Measurements from ENCODE around the gene HOMER3. TPM values are rescaled to one million over a fixed set of nuclear protein-coding genes. Genes with fewer than 3 reads are reported as not detected.

HOMER3 gene
- total RNA-seq, 8 experiments from 2014 or later: 9.0 to 40.0 (median 14.6) TPM

- peaks cover 5 to 9% of the 10 kb centered on the region in 2 donors for H3K4me1 ChIP-seq (replicated peaks in 1 of 2)
- no peak overlapping the region for H3K27ac ChIP-seq
- in situ Hi-C loops (cut with MboI; ENCODE audit: low pct_unique_long_range_greater_than_20kb in 2 of 9, low sequenced_read_pairs in 9 of 9, unreplicated experiment in 9 of 9): no loop called here
- no CpG with 5 or more reads among the region's 18 CpGs for WGBS, 10 experiments
- ATAC-seq (replicated peaks in 6 of 8): no peak
- peak overlapping the region; percentile 70 to 95 (median 88) for H3K4me3 ChIP-seq
Measured at GRCh38 chr19:18893587-18894253, 47.3 kb downstream of the HOMER3 start.

- 20 to 100% (median 71%) methylated on average over 1 to 6 of the region's 10 CpGs; no CpG with 5 or more reads in 3 of the 10 experiments for WGBS, 10 experiments
- ATAC-seq (replicated peaks in 6 of 8): no peak
- H3K4me3 ChIP-seq: no peak overlapping the region
- in situ Hi-C loops (cut with MboI; ENCODE audit: low pct_unique_long_range_greater_than_20kb in 2 of 9, low sequenced_read_pairs in 9 of 9, unreplicated experiment in 9 of 9): no loop called here
- no peak overlapping the region for H3K27ac ChIP-seq
- H3K4me1 ChIP-seq (replicated peaks in 1 of 2): peaks cover 5 to 9% of the 10 kb centered on the region in 2 donors
Measured at GRCh38 chr19:18889949-18890745, 50.9 kb downstream of the HOMER3 start.

GRCh38 chr19:18886972-18887371, 54.0 kb downstream of the HOMER3 start:
- no peak overlapping the region for H3K4me3 ChIP-seq
- in situ Hi-C loops (cut with MboI; ENCODE audit: low pct_unique_long_range_greater_than_20kb in 2 of 9, low sequenced_read_pairs in 9 of 9, unreplicated experiment in 9 of 9): no loop called here
- H3K4me1 ChIP-seq (replicated peaks in 1 of 2): no peaks in the 10 kb centered on the region
- no peak overlapping the region for H3K27ac ChIP-seq
- 30 to 100% (median 79%) methylated on average over 1 to 4 of the region's 4 CpGs; no CpG with 5 or more reads in 4 of the 10 experiments for WGBS, 10 experiments
- ATAC-seq (replicated peaks in 6 of 8): no peak

DNA sequence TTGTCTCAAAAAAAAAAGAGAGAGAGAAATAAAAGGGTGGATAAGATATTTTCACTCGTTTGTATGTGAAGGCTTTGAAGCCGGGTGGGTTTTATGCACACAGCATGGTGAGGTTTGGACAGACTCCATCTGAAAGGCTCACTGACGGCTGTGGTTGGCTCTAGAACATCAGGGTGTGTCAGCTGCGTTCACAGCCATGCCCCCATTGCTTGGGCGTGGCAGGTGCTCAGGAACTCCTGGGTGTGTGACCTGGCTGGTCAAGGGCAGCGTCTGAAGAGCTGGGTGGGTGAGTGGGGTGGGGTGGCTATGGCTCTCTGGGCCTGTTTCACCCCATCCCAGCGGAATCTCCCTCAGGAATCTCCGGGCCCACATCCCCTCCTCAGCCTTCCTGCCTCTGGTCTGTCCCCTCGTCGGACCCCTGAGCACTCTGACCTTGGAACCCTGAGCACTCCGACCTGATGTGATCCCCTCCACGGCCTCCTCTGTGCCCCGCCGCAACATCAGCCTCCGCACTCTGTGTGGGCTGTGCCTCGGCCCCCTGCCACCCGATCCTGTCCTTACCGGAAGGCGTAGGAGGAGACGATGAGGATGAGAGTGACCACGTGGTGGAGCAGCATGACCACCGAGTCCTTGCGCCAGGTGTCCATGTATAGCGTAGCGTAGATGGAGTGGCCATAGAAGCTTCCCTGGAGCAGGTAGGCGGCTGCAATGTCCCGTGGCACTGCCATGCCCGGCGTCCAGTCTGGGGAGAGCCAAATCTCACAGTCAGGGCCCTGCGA, 57.3 kb downstream of the HOMER3 start:
- 0 to 100% (median 90%) methylated on average over 1 to 12 of the region's 30 CpGs; no CpG with 5 or more reads in 3 of the 10 experiments for WGBS, 10 experiments
- ATAC-seq (replicated peaks in 6 of 8): peak in 2 of 8 experiments; percentile 8 to 12
- no peaks in the 10 kb centered on the region for H3K4me1 ChIP-seq (replicated peaks in 1 of 2)
- H3K27ac ChIP-seq: no peak overlapping the region
- in situ Hi-C loops (cut with MboI; ENCODE audit: low pct_unique_long_range_greater_than_20kb in 2 of 9, low sequenced_read_pairs in 9 of 9, unreplicated experiment in 9 of 9): no loop called here
- H3K4me3 ChIP-seq: no peak overlapping the region

GRCh38 chr19:18881491-18881890, 59.5 kb downstream of the HOMER3 start:
- in situ Hi-C loops (cut with MboI; ENCODE audit: low pct_unique_long_range_greater_than_20kb in 2 of 9, low sequenced_read_pairs in 9 of 9, unreplicated experiment in 9 of 9): no loop called here
- WGBS, 10 experiments: 67 to 100% (median 87%) methylated on average over 1 to 6 of the region's 7 CpGs; no CpG with 5 or more reads in 3 of the 10 experiments
- Histone ChIP-seq H3K27ac (no peak overlapping the region), H3K4me3 (no peak overlapping the region), H3K4me1 (replicated peaks in 1 of 2) (no peaks in the 10 kb centered on the region)
- ATAC-seq (replicated peaks in 6 of 8): no peak

- H3K4me1 ChIP-seq (replicated peaks in 1 of 2): no peaks in the 10 kb centered on the region
- no CpG with 5 or more reads among the region's 13 CpGs for WGBS, 10 experiments
- no peak overlapping the region for H3K4me3 ChIP-seq
- peak; percentile 17 to 74 (median 47) for ATAC-seq (replicated peaks in 6 of 8)
- H3K27ac ChIP-seq: no peak overlapping the region
- in situ Hi-C loops (cut with MboI; ENCODE audit: low pct_unique_long_range_greater_than_20kb in 2 of 9, low sequenced_read_pairs in 9 of 9, unreplicated experiment in 9 of 9): no loop called here
Measured at GRCh38 chr19:18879579-18880373, 61.2 kb downstream of the HOMER3 start.

Other genes starting within 250 kb of the HOMER3 start
- 1 to 10 TPM in 1 of 8 experiments, under 1 TPM in 4, not detected in 3; 0.05 to 1.1 (median 0.29) TPM for gene COMP, start 149.9 kb downstream of the HOMER3 start, total RNA-seq
- 10 to 100 TPM; 19.0 to 61.6 (median 28.9) TPM for gene UPF1, start 109.3 kb downstream of the HOMER3 start, total RNA-seq
- gene CERS1, start 45.1 kb downstream of the HOMER3 start, total RNA-seq: 10 to 100 TPM in 5 of 8 experiments, 1 to 10 TPM in 3; 1.2 to 42.1 (median 14.2) TPM
- gene COPE, start 21.8 kb downstream of the HOMER3 start, total RNA-seq: 100 to 1,000 TPM; 151 to 208 (median 173) TPM
- 10 to 100 TPM; 52.7 to 95.5 (median 67.7) TPM for gene DDX49, start 21.5 kb downstream of the HOMER3 start, total RNA-seq
- gene SUGP2, start 92.3 kb upstream of the HOMER3 start, total RNA-seq: 100 to 1,000 TPM in 2 of 8 experiments, 10 to 100 TPM in 6; 36.4 to 126 (median 63.2) TPM
- 10 to 100 TPM; 23.0 to 44.6 (median 30.3) TPM for gene ARMC6, start 92.4 kb upstream of the HOMER3 start, total RNA-seq
- gene SLC25A42, start 122.8 kb upstream of the HOMER3 start, total RNA-seq: 10 to 100 TPM in 1 of 8 experiments, 1 to 10 TPM in 7; 3.8 to 15.6 (median 7.9) TPM
- 10 to 100 TPM; 12.7 to 34.7 (median 17.6) TPM for gene TMEM161A, start 197.3 kb upstream of the HOMER3 start, total RNA-seq
- gene MEF2B, start 229.0 kb upstream of the HOMER3 start, total RNA-seq: 1 to 10 TPM in 2 of 8 experiments, under 1 TPM in 5, not detected in 1; 0.20 to 2.5 (median 0.66) TPM